ENCODE measurements around the gene TRAF1.

Gene TRAF1

GRCh38 chr9:120864719-120865118 lies 61.9 kb downstream of the TRAF1 start:
- H2AFZ ChIP-seq (ENCODE audit: low read depth, low read length): no peak overlapping the region
- no peak overlapping the region for H3K27ac ChIP-seq (ENCODE audit: low read length)
- H3K27me3 ChIP-seq (ENCODE audit: low read depth, low read length): no peaks in the 10 kb centered on the region
- no peak for TF ChIP-seq EZH2phosphoT487 (IDR thresholded peaks at IDR 0.05; ENCODE audit: low read depth)
- no peak for TF ChIP-seq CTCF (IDR thresholded peaks at IDR 0.05; ENCODE audit: low read depth, low read length)
- H3K4me1 ChIP-seq (ENCODE audit: low read length): peaks cover 11% of the 10 kb centered on the region
- H3K4me3 ChIP-seq (ENCODE audit: low read length): no peak overlapping the region
- H3K36me3 ChIP-seq (replicated peaks; ENCODE audit: low read depth, low read length): peaks cover 73% of the 10 kb centered on the region
- no peak overlapping the region for H3K4me2 ChIP-seq (ENCODE audit: low read length)
- H3K9ac ChIP-seq (ENCODE audit: low read length): no peak overlapping the region
- H3K79me2 ChIP-seq (ENCODE audit: low read length): no peaks in the 10 kb centered on the region
- H4K20me1 ChIP-seq (ENCODE audit: insufficient read depth, low read length): no peaks in the 10 kb centered on the region
- H3K9me3 ChIP-seq (ENCODE audit: insufficient read depth, low read length): no peaks in the 10 kb centered on the region

GRCh38 chr9:120863833-120864232 lies 62.8 kb downstream of the TRAF1 start:
- Histone ChIP-seq H3K9me3 (ENCODE audit: insufficient read depth, low read length) (no peaks in the 10 kb centered on the region), H3K9ac (ENCODE audit: low read length) (no peak overlapping the region), H2AFZ (ENCODE audit: low read depth, low read length) (no peak overlapping the region), H3K4me1 (ENCODE audit: low read length) (peaks cover 7% of the 10 kb centered on the region), H3K36me3 (replicated peaks; ENCODE audit: low read depth, low read length) (peaks cover 72% of the 10 kb centered on the region), H4K20me1 (ENCODE audit: insufficient read depth, low read length) (no peaks in the 10 kb centered on the region), H3K4me2 (ENCODE audit: low read length) (no peak overlapping the region), H3K79me2 (ENCODE audit: low read length) (no peaks in the 10 kb centered on the region), H3K27ac (ENCODE audit: low read length) (no peak overlapping the region), H3K4me3 (ENCODE audit: low read length) (no peak overlapping the region), H3K27me3 (ENCODE audit: low read depth, low read length) (no peaks in the 10 kb centered on the region)
- TF ChIP-seq CTCF (IDR thresholded peaks at IDR 0.05; ENCODE audit: low read depth, low read length) (peak; percentile 9; the same call in 1 of the 2 replicates), EZH2phosphoT487 (IDR thresholded peaks at IDR 0.05; ENCODE audit: low read depth) (no peak)

GRCh38 chr9:120862452-120862851 lies 64.1 kb downstream of the TRAF1 start:
- H3K9me3 ChIP-seq (ENCODE audit: insufficient read depth, low read length): no peaks in the 10 kb centered on the region
- no peak overlapping the region for H3K9ac ChIP-seq (ENCODE audit: low read length)
- peaks cover 75% of the 10 kb centered on the region for H3K36me3 ChIP-seq (replicated peaks; ENCODE audit: low read depth, low read length)

GRCh38 chr9:120861935-120862334 lies 64.7 kb downstream of the TRAF1 start:
- TF ChIP-seq CTCF (IDR thresholded peaks at IDR 0.05; ENCODE audit: low read depth, low read length) (no peak), EZH2phosphoT487 (IDR thresholded peaks at IDR 0.05; ENCODE audit: low read depth) (no peak)
- H3K9ac ChIP-seq (ENCODE audit: low read length): no peak overlapping the region
- no peaks in the 10 kb centered on the region for H3K4me1 ChIP-seq (ENCODE audit: low read length)
- no peaks in the 10 kb centered on the region for H3K9me3 ChIP-seq (ENCODE audit: insufficient read depth, low read length)
- H4K20me1 ChIP-seq (ENCODE audit: insufficient read depth, low read length): no peaks in the 10 kb centered on the region
- H3K4me3 ChIP-seq (ENCODE audit: low read length): no peak overlapping the region
- H3K27me3 ChIP-seq (ENCODE audit: low read depth, low read length): no peaks in the 10 kb centered on the region
- no peak overlapping the region for H3K27ac ChIP-seq (ENCODE audit: low read length)
- H3K79me2 ChIP-seq (ENCODE audit: low read length): no peaks in the 10 kb centered on the region
- peaks cover 75% of the 10 kb centered on the region for H3K36me3 ChIP-seq (replicated peaks; ENCODE audit: low read depth, low read length)
- no peak overlapping the region for H2AFZ ChIP-seq (ENCODE audit: low read depth, low read length)
- no peak overlapping the region for H3K4me2 ChIP-seq (ENCODE audit: low read length)

More at GRCh38 chr9:120862452-120862851, 64.1 kb downstream of the TRAF1 start:
- H3K79me2 ChIP-seq (ENCODE audit: low read length): no peaks in the 10 kb centered on the region
- H3K4me2 ChIP-seq (ENCODE audit: low read length): no peak overlapping the region
- H4K20me1 ChIP-seq (ENCODE audit: insufficient read depth, low read length): no peaks in the 10 kb centered on the region
- H3K27me3 ChIP-seq (ENCODE audit: low read depth, low read length): no peaks in the 10 kb centered on the region
- H3K27ac ChIP-seq (ENCODE audit: low read length): no peak overlapping the region
- no peak overlapping the region for H2AFZ ChIP-seq (ENCODE audit: low read depth, low read length)
- TF ChIP-seq CTCF (IDR thresholded peaks at IDR 0.05; ENCODE audit: low read depth, low read length) (no peak), EZH2phosphoT487 (IDR thresholded peaks at IDR 0.05; ENCODE audit: low read depth) (no peak)
- H3K4me3 ChIP-seq (ENCODE audit: low read length): no peak overlapping the region
- no peaks in the 10 kb centered on the region for H3K4me1 ChIP-seq (ENCODE audit: low read length)
